Suprapubic skin (tissue), 4 donors: Measurements from ENCODE around the gene FNIP1.

Experiments used
- POLR2A ChIP-seq, 2 donors: fragments of 450-650 bp; IDR thresholded peaks; one replicate each; pipeline ENCODE4 v1.6.1; 2017; ENCODE audit warnings: antibody characterized with exemption in 2 of 2, mild to moderate bottlenecking in 2 of 2, moderate library complexity in 2 of 2
- POLR2AphosphoS5 ChIP-seq, 3 donors: sonication (generic); formaldehyde crosslinking; IDR thresholded peaks; one replicate each; pipeline ENCODE4 v1.6.1; 2017; ENCODE audit warnings: antibody characterized with exemption in 3 of 3

DNA sequence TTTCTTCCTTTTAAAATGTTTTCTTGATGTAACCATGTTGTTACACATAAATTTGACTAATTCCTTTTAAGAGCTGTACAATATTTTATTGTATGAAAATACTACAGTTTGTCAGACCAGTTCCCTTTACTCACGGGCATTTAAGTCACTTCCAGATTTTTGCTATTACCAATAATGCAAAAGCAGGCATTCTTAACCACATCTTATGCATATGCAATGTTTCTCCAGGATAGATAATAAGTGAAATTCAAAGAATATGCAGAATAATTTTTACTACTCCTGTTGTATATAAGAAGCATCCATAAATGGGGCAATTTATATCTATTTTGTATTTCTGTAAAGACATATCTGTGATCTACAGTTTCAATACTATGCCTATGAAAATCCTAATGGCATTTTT is 77.3 kb downstream of the FNIP1 start:
- TF ChIP-seq POLR2AphosphoS5 (IDR thresholded peaks at IDR 0.05) (no peak), POLR2A (IDR thresholded peaks at IDR 0.05) (no peak)
